Tongue (tissue), 2 donors: ENCODE data around the gene CASK. TPM values are rescaled to one million over a fixed set of nuclear protein-coding genes. Genes with fewer than 3 reads are reported as not detected.

Experiments
- DNase-seq: peaks from one replicate; pipeline ENCODE4 v3.0.0-alpha.2; 2015
- total RNA-seq: library from RNA; depleted of rRNA; stranded (reverse); fragments of >200 nt; gene quantifications from one replicate; pipeline ENCODE4 v1.2.3, GENCODE V29; 2014

CASK gene
- total RNA-seq, 1 donor from 2014 or later = 92.8 TPM

- DNase-seq = no peak
Observed at GRCh38 chrX:41912923-41913322, 10.4 kb downstream of the CASK start.

- DNase-seq = no peak
Observed at GRCh38 chrX:41909068-41909467, 14.3 kb downstream of the CASK start.

- no peak for DNase-seq
Observed at GRCh38 chrX:41906515-41907187, 16.7 kb downstream of the CASK start.

- DNase-seq = no peak
Observed at GRCh38 chrX:41903544-41903943, 19.8 kb downstream of the CASK start.

GRCh38 chrX:41900321-41900720, 23.0 kb downstream of the CASK start:
- DNase-seq = no peak

GRCh38 chrX:41895826-41896225, 27.5 kb downstream of the CASK start:
- DNase-seq = peak; percentile 12

- DNase-seq = no peak
Observed at GRCh38 chrX:41890026-41890423, 33.3 kb downstream of the CASK start.

- no peak for DNase-seq
Observed at GRCh38 chrX:41889317-41890025, 33.9 kb downstream of the CASK start.

- no peak for DNase-seq
Observed at GRCh38 chrX:41887691-41888090, 35.7 kb downstream of the CASK start.

GRCh38 chrX:41885724-41886123, 37.6 kb downstream of the CASK start:
- no peak for DNase-seq

- DNase-seq = no peak
Observed at GRCh38 chrX:41881166-41881565, 42.2 kb downstream of the CASK start.

GRCh38 chrX:41877167-41877566, 46.2 kb downstream of the CASK start:
- DNase-seq = no peak

- DNase-seq = no peak
Observed at GRCh38 chrX:41875142-41875541, 48.2 kb downstream of the CASK start.

- no peak for DNase-seq
Observed at GRCh38 chrX:41870719-41871151, 52.6 kb downstream of the CASK start.

GRCh38 chrX:41868392-41868977, 54.9 kb downstream of the CASK start:
- no peak for DNase-seq

- no peak for DNase-seq
Observed at GRCh38 chrX:41863343-41864203, 59.8 kb downstream of the CASK start.

- no peak for DNase-seq
Observed at GRCh38 chrX:41862562-41863184, 60.7 kb downstream of the CASK start.

- no peak for DNase-seq
Observed at GRCh38 chrX:41858161-41858775, 65.1 kb downstream of the CASK start.

- DNase-seq = no peak
Observed at GRCh38 chrX:41857670-41858069, 65.7 kb downstream of the CASK start.

GRCh38 chrX:41846714-41847113, 76.6 kb downstream of the CASK start:
- no peak for DNase-seq

GRCh38 chrX:41837270-41837944, 85.9 kb downstream of the CASK start:
- no peak for DNase-seq
